Sciatic nerve (tissue), 2 donors: Measurements from ENCODE around the gene METTL14. TPM values are rescaled to one million over a fixed set of nuclear protein-coding genes. Genes with fewer than 3 reads are reported as not detected.

Experiments
- ATAC-seq: fragments of 200-7000 bp; cut with Tn5 transposase; one replicate; pipeline ENCODE4 v1.9.1; 2020; ENCODE audit warnings: mild to moderate bottlenecking, moderate library complexity
- DNase-seq: peaks from one replicate; pipeline ENCODE4 v3.0.0-alpha.2; 2020; ENCODE audit warnings: low spot score
- intact Hi-C: fragments of 100-400 bp; cut with DNase I; formaldehyde crosslinking; loops from one replicate; pipeline ENCODE4 v1.14.2; 2022
- total RNA-seq: library from RNA; stranded (reverse); fragmentation: NEBNext Ultra II Directional; extraction: Animal tissue kit (Norgen Biotek cat#: 25700); gene quantifications from one replicate; pipeline ENCODE4 v1.2.1, GENCODE V29; 2021
- donor health status: DM: no; HTN: no; CAD: no.
- donor health status: DM: no; HTN: no; CAD: no.

The METTL14 gene
- total RNA-seq, 1 donor from 2014 or later = 61.5 TPM

GRCh38 chr4:118755438-118756226 lies 70.4 kb downstream of the METTL14 start:
- ATAC-seq (no peak), DNase-seq (no peak)
- intact Hi-C loops = no loop called here

GRCh38 chr4:118756429-118756828 lies 71.2 kb downstream of the METTL14 start:
- no peak for ATAC-seq
- DNase-seq = no peak
- intact Hi-C loops = no loop called here

DNA sequence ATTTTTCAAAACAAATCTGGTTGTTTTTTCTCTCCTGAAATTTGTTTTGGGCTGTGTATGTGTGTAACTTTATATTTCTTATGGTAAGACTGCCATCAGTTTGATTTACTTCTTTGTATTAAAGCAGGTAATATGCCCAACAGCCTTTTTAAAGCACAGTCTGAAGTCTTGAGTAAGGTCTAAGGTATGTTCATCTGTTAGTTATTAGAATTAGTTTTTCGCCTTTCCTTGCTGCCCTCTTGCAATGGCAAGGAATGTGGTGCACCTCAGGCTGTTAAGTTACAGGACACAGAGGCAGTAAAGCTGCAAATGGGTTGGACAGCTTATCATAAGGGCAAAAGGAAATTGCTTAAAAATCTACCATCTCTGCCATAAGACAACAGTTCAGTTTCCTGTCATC lies 71.8 kb downstream of the METTL14 start:
- DNase-seq = no peak
- ATAC-seq = no peak
- intact Hi-C loops = no loop called here

GRCh38 chr4:118757761-118758251 lies 72.6 kb downstream of the METTL14 start:
- intact Hi-C loops = no loop called here
- ATAC-seq (peak; percentile 90), DNase-seq (no peak)

GRCh38 chr4:118758293-118758692 lies 73.1 kb downstream of the METTL14 start:
- no peak for ATAC-seq
- intact Hi-C loops = no loop called here
- DNase-seq = no peak

DNA sequence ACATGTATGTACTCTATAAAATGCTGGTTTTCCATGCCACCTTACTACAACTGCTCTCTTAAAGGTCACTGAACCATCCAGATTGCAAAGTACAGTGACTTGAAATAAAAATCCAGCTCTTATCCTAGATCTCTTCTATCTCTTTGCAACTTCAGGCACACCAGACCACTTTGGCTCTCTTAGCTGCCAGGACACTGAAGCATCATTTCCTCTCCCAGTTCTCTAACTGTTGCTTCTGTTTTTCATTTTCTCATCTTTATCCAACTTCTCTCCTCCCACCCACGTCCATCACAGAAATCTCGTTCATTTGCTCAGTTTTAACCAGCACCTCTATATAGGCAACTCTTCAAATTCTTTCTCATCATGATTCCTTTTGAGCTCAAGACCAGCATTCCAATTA lies 74.3 kb downstream of the METTL14 start:
- intact Hi-C loops = no loop called here
- DNase-seq = no peak

DNA sequence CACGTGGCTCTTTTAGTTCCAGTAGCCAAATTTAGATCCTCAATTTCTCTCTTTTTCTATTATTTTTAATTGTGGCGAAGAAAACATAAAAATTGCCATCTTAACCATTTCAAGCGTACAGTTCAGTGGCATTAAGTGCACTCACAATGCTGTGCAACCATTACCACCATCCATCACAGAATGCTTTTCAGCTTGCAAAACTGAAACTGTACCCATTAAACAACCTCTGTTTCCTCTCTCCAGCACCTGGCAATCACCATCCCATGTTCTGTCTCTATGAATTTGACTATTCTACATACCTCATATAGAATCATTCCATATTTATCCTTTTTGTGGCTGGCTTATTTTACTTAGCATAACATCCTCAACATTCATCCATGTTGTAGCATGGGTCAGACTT lies 74.9 kb downstream of the METTL14 start:
- no peak for ATAC-seq
- intact Hi-C loops = no loop called here
- DNase-seq = no peak

More for the DNA sequence above, 74.3 kb downstream of the METTL14 start:
- no peak for ATAC-seq

- DNase-seq (no peak), ATAC-seq (no peak)
- intact Hi-C loops = no loop called here
Measured at GRCh38 chr4:118760493-118760892, 75.3 kb downstream of the METTL14 start.

- intact Hi-C loops = no loop called here
- no peak for ATAC-seq
- DNase-seq = no peak
Measured at GRCh38 chr4:118761397-118762016, 76.3 kb downstream of the METTL14 start.

- no peak for ATAC-seq
- DNase-seq = no peak
- intact Hi-C loops = no loop called here
Measured at GRCh38 chr4:118762155-118762554, 77.0 kb downstream of the METTL14 start.

- ATAC-seq (peak; percentile 26), DNase-seq (no peak)
- intact Hi-C loops = no loop called here
Measured at GRCh38 chr4:118762730-118763477, 77.7 kb downstream of the METTL14 start.

Other genes starting within 250 kb of the METTL14 start
- gene SEC24D, start 150.7 kb downstream of the METTL14 start, total RNA-seq = 64.9 TPM
- 113 TPM for gene SYNPO2, start 203.5 kb downstream of the METTL14 start, total RNA-seq